GM19240 (cell line): ENCODE data around the gene RAB43.

Source experiments
- DNase-seq: peaks from one replicate; pipeline ENCODE4 v3.0.0; 2011; ENCODE audit warnings: low spot score; ENCODE audit not compliant: insufficient read length

RAB43 gene

DNA sequence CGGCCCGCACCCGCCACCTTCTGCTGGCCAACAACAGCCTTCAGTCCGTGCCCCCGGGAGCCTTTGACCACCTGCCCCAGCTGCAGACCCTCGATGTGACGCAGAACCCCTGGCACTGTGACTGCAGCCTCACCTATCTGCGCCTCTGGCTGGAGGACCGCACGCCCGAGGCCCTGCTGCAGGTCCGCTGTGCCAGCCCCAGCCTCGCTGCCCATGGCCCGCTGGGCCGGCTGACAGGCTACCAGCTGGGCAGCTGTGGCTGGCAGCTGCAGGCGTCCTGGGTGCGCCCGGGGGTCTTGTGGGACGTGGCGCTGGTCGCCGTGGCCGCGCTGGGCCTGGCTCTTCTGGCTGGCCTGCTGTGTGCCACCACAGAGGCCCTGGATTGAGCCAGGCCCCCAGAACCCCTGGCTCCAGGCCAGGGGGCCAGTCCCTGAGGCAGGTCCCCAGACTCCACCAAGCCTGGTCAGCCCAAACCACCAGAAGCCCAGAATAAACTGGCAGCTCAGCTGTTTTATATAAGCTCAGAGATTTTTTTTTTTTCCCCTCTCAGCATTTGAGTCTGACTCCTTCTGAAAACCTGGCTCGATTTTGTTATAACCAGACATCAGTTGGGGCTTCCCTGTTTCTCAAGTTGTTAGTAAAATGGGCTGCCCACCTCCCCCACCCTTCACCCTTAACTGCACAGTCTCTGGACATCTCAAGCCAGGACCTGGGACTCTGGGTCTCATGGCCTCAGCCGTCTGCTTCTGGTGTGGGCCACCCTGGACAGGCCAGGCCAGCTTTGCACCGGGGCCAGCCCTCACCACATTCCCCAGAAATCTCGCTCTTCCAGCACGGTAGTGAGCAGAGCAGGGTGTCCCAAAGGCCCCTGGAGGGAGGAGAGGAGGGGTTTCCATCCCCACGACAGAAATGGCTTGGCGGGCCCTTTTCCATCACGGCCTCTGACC lies 59.4 kb downstream of the RAB43 start:
- no peak for DNase-seq

DNA sequence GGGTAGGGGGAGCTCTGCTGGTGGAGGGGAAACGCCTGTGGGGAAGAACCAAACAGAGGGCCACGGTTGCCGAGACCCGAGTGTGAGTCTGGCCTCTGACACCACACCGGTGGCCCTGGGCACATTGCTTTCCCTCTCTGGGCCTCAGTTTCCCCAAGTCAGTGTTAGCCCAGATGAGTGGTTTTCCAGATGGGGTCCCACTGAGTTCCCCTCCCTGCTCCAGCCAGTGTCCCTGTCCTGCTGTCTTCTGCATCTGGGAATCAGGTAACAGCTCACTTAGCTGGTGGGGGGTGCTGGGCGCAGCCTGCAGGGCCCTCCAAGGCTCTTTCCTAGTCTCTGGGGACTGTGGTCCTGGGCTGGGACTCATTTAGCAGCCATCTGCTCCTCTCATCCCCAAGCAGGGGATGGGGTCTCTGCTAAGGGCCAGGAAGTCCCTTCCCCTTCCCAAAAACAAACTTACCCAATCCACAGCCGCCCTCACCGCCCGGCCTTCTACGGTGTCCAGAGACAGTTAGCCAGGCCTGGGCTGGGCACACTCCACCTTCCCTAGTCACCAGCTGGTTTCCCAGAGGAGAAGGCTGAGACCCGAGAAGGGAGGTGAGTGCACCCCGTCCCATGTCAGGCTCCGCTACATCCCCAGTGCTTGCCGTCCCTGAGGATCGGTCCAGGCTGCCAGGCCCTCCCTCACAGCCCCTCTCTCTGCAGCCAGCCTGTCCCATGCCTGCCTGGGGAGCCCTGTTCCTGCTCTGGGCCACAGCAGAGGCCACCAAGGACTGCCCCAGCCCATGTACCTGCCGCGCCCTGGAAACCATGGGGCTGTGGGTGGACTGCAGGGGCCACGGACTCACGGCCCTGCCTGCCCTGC lies 60.3 kb downstream of the RAB43 start:
- no peak for DNase-seq

DNA sequence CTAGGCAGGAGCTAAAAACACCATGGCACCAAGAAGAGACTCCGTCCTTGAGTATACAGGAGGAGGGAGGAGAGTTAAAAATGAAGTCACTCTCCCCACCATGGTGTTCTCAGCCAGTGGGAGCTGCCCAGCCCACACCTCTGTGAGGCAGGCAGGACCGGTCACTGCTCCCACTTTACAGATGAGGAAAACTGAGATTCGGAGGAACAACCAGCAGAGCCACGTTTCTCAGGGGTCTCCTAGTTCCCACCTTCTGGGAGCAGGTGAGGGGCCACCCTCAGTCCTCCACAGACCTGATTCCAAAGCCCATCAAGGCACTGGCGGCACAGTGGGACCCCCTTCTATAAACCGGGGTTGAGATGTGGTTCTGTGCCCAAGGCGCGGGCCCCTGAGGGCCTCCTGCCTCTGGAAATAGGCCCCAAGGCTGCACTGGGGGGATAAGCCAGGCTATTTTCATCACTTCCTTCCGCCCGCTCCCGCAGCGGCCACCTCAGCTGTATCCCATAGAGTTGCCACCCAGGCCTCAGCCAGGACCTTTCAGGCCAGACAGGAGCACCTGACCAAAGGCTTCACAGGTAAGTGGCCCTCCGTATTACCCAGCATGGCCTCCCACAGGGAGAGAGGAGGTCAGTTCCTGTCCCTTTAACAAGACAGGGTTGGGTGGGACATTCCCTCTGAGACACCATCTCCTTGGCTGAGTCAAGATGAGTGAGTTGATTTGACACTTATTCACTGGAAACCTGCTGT lies 61.2 kb downstream of the RAB43 start, which contains the start of gene GP9:
GP9 (plus strand) TSS at position 504 of the 747 bp plus-strand sequence. CDS start 961 bp downstream, outside the sequence.
- DNase-seq: no peak

DNA sequence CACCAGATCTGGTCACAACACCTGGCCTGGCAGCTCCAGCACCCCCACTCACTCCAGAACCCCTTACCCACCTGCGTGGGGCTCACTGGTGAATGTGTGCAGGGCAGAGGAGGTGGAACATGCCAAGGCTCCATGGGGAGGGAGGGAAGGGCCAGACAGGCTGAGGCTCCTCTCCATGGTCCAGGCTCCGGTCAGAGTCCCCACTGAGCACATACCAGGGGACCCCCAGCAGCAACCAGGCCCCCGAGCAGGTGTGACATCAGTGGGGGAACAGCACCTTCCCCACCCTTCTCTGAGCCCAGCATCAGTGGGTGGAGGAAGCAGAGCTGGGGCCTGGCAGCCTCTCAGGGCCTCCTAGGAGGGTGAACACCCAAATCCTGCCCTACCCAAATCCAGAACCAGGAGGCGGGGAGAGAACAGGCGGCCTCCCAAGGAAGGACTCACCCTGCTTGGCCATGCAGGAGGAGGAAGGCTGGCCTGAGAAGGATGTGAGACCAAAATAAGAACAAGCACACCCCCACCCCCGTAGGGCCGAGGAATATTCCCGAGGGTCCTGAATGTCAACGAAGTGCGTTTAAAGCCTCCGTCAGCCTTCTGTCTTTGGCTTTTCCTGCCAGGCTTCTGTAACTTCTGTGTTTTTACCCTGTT lies 62.2 kb downstream of the RAB43 start:
- no peak for DNase-seq

DNA sequence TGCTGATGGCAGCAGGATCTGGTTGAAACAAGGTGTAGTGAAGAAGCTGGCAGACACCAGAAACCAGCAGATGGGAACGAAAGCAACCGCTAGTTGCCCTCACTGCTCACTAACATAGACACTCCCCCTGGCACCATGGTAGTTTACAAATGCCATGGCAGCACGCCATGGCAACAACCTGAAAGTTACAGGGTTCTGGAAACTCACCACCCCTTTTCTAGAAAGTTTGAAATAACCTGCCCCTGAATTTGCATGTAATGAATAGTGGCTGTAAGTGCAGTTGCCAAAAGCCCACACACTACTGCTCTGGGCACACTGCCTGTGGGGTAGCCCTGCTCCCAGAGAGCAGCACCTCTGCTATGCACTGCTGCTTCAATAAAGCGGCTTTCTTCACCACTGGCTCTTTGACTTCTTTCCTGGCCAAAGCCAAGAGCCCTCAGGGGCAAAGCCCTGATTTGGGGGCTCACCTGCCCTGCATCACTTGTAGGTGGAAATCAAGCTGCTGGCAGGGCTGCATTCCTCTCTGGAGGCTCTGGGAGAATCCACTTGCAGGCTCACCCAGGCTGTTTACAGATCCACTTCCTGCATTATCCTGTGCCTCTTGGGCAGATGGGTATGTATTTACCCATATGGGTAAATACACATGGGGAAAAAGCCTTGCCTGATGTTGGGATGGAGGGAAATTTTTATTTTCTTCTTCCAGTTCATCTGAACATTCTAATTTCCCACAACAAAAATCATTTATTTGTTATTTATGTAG lies 63.0 kb downstream of the RAB43 start:
- no peak for DNase-seq

DNA sequence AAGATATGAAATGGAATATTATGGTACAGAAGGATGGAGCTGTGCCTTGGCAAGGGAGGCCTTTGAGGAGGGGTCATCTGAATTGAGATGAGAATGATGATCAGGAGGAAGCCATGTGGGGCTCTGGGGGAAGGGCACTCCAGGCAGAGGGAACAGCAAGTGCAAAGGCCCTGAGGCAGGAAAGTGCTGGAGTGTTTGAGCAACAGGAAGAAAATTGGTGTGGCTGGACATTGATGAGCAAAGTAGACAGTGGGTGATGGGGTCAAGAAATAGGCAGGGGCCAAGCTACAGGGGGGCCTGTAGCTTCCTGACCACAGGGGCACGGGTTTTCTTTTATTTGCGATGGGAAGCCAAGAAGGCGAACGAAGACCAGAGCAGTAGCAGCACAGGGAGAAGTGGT lies 64.4 kb downstream of the RAB43 start:
- DNase-seq: no peak

DNA sequence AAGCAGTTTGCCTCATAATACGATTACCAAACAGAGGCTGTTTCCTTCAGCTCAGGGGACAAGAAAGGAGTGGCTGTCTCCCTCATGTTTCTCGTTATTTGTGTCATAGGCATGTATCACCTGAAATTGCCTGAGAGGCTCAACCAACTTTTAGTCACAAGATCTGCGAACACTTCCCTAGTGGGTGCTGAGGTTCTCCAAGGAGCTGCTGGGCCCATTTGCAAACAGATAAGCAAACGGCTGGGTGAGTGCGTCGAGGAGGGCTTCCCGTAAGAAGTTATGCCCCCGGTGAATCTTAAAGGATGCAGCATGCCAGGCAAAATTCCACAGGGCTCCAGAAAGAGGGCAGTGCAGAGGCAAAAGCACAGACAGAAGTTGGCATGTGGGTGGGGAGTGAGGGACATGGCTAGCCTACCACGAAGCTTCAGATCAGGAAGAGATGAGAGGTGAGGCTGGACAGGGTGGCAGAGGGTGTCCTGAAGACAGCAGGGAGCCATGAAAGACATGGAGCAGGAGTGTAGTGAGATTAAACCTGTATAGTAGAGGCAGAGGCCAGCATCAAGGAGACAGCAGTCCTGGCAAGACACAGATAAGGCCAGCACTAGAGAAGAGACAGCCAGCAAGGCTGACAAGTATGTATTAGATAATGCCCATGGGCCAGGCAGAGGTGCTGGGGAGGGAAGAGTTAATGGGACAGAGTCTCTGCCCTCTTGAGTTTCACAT lies 65.0 kb downstream of the RAB43 start:
- no peak for DNase-seq

DNA sequence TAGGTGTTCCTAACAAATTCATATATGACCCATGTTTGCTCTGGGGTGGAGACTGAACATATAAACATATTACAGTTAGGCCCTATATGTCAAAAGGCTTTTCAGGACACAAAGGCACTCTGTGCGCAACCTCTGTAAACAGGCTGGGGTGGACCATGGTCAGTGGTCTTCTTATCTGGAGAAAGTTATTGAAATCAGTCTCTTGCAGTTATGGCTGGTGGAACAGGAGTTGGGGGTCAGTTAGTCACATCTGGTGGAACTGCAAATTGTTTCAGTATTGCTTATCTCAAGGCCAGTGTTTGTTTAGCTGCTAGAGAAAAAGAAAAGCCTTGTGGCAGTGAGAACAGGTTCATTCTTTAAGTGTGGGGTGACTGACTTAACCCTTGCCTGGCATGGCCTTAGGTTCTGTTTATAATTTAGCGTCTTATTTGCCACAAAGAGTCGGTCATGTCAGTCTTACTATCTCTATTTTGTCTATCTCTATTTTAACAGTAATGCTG lies 66.9 kb downstream of the RAB43 start:
- DNase-seq: no peak

DNA sequence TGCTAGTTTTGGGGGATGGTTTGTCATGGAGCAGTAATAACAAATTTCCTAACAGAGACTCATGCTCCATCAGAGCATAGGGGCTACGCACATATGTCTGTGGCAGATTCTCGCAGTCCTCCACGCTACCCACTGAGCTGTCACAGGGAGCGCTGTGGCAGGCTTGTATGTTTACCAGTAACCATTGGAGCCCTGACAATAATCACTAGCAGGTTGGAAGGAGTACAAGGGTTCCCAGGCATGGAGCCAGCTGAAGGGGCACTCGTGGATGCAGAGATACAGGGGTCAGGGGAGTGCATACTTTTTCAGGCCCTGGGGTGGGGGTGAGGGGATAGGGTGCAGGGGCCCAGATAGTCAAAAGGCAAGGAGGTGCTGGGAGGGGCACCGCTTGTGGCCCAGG lies 68.9 kb downstream of the RAB43 start:
- DNase-seq: no peak

DNA sequence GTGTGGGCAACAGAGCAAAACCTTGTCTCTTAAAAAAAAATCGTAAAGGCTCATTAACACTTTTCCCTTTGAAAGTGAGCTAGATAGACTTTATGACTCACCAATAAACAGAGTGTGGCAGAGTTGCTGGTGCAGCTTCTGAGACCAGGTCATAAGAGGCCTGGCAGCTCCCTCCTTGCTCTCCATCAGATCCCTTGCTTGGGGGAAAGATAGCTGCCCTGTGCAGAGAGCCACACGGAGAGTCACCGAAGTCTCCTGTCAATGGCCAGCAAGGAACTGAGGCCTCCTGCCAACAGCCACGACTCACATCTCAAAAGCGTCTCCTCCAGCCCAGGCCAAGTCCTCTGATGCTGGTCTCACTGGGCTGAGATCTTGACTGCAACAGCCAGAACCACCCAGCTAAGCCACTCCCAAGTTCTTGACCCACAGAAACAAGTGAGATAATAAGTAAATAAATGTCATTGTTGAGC lies 69.7 kb downstream of the RAB43 start:
- DNase-seq: no peak

DNA sequence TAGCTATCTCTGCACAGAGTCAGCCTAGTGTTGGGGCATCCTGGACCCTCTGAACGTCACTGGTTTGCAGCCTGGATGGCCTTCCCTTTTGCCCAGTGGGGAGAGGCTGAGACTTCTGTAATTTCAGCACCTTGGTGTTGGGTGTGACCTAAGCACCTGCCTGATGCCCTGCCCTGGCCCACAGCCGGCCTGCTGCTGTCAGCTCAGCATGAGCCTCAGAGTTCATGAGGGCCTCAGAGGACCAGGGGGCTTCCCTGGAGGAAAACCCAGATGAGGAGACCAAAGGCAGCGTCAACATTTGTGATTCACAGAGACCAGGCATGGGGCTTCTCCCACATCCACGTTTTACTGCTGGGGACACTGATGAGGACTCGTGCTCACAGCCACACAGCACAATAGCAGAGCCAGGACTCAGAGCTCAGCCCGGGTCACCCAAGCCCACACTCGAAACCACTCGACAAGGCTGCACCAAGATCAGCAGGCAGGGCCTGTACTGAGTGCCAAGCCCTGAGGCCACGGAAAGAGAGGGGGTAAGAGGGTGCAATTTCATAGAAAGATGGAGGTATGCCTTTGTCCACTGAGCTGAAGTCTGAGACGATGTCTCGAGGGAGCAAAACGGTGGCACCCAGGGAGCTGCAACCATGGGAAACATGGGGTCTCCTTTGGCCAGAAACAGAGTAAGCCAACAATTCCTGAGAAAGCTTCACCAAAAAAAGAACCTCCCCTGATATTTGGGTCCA lies 70.9 kb downstream of the RAB43 start:
- no peak for DNase-seq

DNA sequence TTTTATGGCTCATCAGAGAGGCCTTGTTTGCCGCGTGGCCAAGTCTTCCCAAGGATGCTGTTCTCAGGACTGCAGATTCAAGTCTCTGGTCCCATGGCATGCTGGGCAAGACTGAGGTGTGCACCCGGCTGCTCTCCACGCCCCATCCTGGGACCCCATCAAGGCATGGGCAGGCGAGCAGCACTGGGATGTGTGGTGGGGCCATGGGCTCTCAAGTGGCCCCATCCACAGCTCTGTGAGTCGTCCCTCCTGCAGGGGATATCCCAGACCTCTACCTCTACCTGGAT lies 74.1 kb downstream of the RAB43 start:
- DNase-seq: no peak

DNA sequence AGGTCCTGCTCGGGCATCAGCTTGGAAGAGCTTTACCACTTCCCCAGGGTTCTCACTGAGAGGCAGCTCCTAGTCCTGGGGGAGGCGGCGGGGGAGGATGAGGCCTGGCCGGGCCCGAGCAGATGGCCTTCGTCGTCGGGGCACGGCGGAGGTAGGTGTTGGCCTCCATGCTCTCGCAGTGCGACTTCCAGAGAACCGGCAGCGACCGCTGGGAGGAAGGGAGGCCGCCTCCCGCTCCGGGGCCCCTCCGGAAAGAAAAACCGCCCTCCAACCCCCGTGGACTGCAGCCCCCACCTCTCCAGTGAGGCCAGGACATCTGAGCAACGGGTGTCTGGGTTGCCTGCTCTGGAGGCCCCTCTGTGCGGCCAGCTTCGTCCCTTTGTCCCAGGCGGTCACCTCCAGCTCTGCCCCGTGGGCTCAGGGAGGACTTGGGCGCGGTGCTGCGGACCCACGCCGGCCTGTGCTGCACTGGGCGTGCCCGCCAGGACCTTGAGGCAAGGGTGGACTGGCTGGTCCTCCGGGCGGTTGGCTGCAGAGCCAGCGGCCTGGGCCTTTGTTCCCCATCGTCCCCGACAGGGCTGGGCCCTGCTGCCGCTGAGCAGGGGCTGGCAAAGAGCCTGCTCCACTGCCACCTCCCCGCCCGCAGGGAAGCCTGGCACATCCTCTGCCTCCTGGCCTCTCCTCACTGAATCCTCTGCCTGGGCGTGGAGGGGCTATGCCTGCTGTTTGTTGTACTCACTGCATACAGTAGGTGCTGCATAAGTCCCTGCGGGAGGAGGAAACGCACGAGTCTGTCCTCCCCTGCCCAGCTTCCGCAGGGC lies 74.7 kb downstream of the RAB43 start:
- DNase-seq: no peak

DNA sequence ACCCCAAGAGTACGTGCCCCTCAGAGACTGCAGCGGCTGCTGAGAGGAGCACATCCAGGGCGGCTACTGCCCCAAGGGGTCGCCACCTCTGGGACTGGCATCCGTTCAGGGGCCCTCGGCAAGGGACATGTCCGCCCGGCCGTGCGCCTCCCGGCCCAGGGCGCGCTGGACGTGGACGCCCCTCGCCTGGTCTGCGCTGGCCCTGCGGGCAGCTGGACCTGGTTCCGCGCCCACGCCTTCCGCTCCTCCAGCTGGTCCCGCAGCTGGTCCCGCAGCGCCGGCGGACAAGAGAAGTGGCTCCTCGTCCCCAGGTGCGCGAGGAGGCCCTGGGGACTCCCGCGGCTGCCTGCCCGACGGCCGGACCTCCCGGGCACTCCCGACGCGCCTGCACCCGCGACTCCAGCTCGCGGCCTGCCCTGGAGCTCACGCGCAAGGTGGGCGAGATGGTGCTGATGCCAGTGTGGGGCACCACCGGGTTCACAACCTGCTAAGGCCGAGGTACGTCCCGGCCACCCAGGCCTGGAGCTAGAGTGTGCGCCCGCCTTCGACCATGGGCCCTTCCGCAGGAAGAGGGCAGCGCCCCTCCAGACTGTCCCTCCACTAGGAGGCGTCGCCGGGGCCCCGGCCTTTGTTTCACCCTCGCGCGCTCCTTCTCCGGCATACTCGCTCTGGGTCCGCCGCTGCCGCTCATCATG lies 75.4 kb downstream of the RAB43 start:
- DNase-seq: no peak

DNA sequence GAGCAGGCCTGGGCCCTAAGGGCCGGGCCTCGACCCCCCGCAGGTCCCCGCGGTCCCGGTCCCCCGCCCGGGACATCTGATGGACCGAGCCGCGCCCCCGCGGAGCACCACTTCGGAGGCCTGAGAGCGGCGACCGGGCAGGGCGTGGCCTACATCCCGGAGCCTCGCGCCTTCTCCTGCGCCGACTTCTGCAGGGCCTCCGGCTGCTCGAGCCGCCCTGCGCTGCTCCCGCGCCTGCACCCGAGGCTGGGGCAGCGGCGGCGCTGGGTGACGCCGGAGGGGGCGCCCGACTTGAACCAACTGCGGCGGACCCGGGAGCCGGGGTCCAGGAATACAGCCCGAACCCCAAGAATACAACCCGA lies 75.9 kb downstream of the RAB43 start:
- DNase-seq: no peak

DNA sequence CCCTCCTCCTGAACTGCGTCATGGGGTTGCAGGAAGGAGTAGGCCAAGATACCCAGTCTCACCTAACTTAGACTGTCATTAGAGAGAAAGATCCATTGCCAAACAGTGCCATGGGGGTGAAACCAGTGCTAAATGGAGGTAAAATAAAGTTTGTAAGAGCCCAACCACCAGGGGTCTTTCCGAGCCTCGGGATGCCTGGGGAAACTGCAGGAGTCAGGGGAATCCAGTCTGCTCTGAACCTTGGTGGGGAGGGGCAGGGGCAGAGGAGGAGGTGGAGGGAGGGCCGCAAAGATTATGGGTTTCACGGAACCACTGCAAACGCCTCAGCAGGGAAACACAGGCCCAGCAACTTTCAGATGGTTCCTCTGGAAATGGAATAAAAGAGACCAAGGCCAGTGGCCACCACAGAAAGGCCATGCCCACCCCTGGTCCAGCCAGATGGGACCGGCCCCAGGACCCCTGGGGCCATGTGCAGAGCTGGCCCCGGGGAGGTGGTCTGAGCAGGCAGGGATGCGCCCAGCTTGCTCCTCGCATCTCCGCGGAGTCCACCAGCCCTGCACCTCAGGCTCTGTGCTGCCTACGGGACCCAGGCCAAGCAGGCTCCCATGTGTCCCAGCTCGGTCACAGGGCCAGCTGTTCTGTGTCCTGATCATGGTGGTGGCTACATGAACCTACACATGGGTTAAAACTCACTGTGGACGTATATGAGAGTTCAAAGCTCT lies 80.9 kb downstream of the RAB43 start:
- DNase-seq: no peak

DNA sequence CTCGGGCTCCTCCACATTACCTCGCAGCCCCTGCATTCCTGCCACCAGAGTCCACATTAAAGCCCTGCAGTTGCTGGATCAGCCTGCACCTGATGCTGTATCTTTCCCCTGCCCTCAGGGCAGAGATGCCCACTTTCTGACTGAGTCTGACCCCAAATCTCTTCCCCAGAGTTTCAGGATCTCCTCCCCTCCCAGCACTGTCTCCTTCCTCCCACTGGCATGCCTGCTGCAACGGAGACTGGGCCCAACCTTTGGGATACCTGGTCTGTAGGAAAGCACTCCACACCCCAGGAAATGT lies 81.6 kb downstream of the RAB43 start:
- no peak for DNase-seq
